Measurements from ENCODE around the gene SCUBE1.

The SCUBE1 gene

GRCh38 chr22:43151251-43152002, 191.7 kb downstream of the SCUBE1 start, which contains the start of gene TSPO:
TSPO (plus strand) TSS chr22:43151559; CDS start chr22:43159239, 7,680 bp downstream.
- peak; percentile 67 for DNase-seq

GRCh38 chr22:43150731-43151206, 192.4 kb downstream of the SCUBE1 start:
- no peak for DNase-seq

- no peak for DNase-seq
Observed at GRCh38 chr22:43148581-43148980, 194.6 kb downstream of the SCUBE1 start.

GRCh38 chr22:43147821-43148220, 195.4 kb downstream of the SCUBE1 start:
- DNase-seq = no peak
